CD8-positive, alpha-beta memory T cell (primary cell): ENCODE results near the gene THOP1. TPM values are rescaled to one million over a fixed set of nuclear protein-coding genes. Genes with fewer than 3 reads are reported as not detected.

Experiments
- CTCF ChIA-PET: fragments of 350-600 bp; sonication (Branson Sonifier 250); formaldehyde crosslinking; loops from one replicate; lab custom pipeline; 2021; ENCODE audit warnings: antibody characterized with exemption; lab: Charles Lee
- POLR2A ChIA-PET: fragments of 350-600 bp; sonication (Branson Sonifier 250); formaldehyde crosslinking; loops from one replicate; lab custom pipeline; 2021; ENCODE audit warnings: antibody characterized with exemption; lab: Charles Lee
- DNase-seq, 5 donors: peaks; one replicate each; pipeline versions ENCODE4 v3.0.0 to v3.0.0-alpha.2; 2020 to 2022; ENCODE audit warnings: mixed read lengths in 1 of 5
- H3K27ac ChIP-seq: one replicate; pipeline ENCODE4 v1.7.0; 2013; ENCODE audit warnings: low read depth, mild to moderate bottlenecking, low read length, moderate library complexity
- H3K27me3 ChIP-seq: 2 replicates; pipeline ENCODE4 v1.7.0; 2013; ENCODE audit warnings: low read length, mild to moderate bottlenecking; ENCODE audit not compliant: insufficient read depth, poor library complexity, severe bottlenecking
- H3K36me3 ChIP-seq: 2 replicates; pipeline ENCODE4 v1.7.0; 2013; ENCODE audit warnings: mild to moderate bottlenecking, low read length, moderate library complexity; ENCODE audit not compliant: insufficient read depth
- H3K4me1 ChIP-seq: 2 replicates; pipeline ENCODE4 v1.7.0; 2013; ENCODE audit warnings: mild to moderate bottlenecking, low read length, moderate library complexity; ENCODE audit not compliant: insufficient read depth
- H3K4me3 ChIP-seq: 2 replicates; pipeline ENCODE4 v1.7.0; 2013; ENCODE audit warnings: mild to moderate bottlenecking, low read length
- H3K9me3 ChIP-seq: 2 replicates; pipeline ENCODE4 v1.7.0; 2013; ENCODE audit warnings: mild to moderate bottlenecking, low read length
- H3K27ac Mint-ChIP-seq, 8 donors: one replicate each; pipeline ENCODE4 v1.8.0; 2020 to 2021; ENCODE audit warnings: mixed read lengths in 8 of 8, mild to moderate bottlenecking in 6 of 8, inconsistent platforms in 3 of 8, moderate library complexity in 3 of 8
- H3K27me3 Mint-ChIP-seq, 2 donors: one replicate each; pipeline ENCODE4 v1.8.0; 2020 to 2021; ENCODE audit warnings: mixed read lengths in 2 of 2, mild to moderate bottlenecking in 1 of 2, moderate library complexity in 1 of 2
- H3K36me3 Mint-ChIP-seq, 3 donors: one replicate each; pipeline ENCODE4 v1.8.0; 2020 to 2021; ENCODE audit warnings: mixed read lengths in 3 of 3, inconsistent platforms in 1 of 3, mild to moderate bottlenecking in 1 of 3
- H3K4me1 Mint-ChIP-seq, 3 donors: one replicate each; pipeline ENCODE4 v1.8.0; 2020 to 2021; ENCODE audit warnings: mixed read lengths in 3 of 3, inconsistent platforms in 1 of 3, mild to moderate bottlenecking in 1 of 3
- H3K4me3 Mint-ChIP-seq, 7 donors: one replicate each; pipeline ENCODE4 v1.8.0; 2020 to 2021; ENCODE audit warnings: mixed read lengths in 7 of 7, mild to moderate bottlenecking in 6 of 7, moderate library complexity in 4 of 7, inconsistent platforms in 2 of 7
- H3K9me3 Mint-ChIP-seq, 5 donors: one replicate each; pipeline ENCODE4 v1.8.0; 2020 to 2022; ENCODE audit warnings: mixed read lengths in 5 of 5, mild to moderate bottlenecking in 3 of 5, moderate library complexity in 2 of 5, inconsistent platforms in 1 of 5
- polyA plus RNA-seq: library from polyadenylated mRNA; unstranded; fragments of 300-500 nt; fragmentation: Illumina TruSeq; gene quantifications from one replicate; pipeline ENCODE4 v1.2.3, GENCODE V29; 2021
- total RNA-seq, 2 experiments: library from RNA; stranded (reverse); gene quantifications; one replicate each; pipeline ENCODE4 v1.2.3, GENCODE V29; 2021

THOP1 gene
- total and polyA plus RNA-seq, 3 experiments from 2014 or later: 40.2 to 178 (median 169) TPM

DNA sequence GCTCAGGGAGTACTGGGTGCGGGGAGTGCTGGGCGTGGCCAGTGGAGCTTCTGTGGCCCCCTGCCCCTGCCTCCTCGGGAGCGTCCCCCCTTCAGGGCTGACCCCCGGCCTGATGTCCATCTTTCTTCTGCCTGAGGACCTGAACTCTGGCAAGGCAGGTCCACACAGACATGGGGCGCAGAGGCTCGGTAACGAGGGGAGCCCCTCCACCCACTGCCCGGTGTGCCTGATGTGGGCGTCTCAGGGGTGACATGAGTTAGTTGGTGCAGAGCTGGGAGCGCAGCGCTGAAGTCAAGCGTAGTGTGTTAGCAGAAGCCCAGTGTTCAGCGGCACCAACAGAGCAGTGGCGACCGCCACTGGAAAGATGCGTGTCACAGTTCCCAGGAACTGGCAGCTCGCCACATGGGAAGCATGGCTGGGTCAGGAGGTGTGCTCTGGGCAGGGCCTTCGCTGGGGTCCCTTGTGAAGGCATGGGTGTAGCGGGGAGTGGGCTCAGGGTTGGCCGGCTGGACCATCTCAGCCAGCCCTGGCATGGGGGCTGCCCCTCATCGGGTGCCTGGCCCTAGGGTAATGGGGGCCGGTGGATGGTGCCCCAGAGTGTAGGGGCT is 11.5 kb downstream of the THOP1 start:
- H3K4me1 Mint-ChIP-seq: no peaks in the 10 kb centered on the region
- H3K27me3 Mint-ChIP-seq: no peaks in the 10 kb centered on the region
- no peak overlapping the region for H3K4me3 ChIP-seq
- H3K36me3 ChIP-seq: no peaks in the 10 kb centered on the region
- peaks cover 0 to 63% (median 0%) of the 10 kb centered on the region in 3 donors for H3K36me3 Mint-ChIP-seq
- H3K27ac Mint-ChIP-seq: no peak overlapping the region
- no peaks in the 10 kb centered on the region for H3K9me3 Mint-ChIP-seq
- H3K27ac ChIP-seq: no peak overlapping the region
- CTCF ChIA-PET: no interaction called here
- no peaks in the 10 kb centered on the region for H3K9me3 ChIP-seq
- no peak for DNase-seq
- H3K4me1 ChIP-seq: no peaks in the 10 kb centered on the region
- no peak overlapping the region for H3K4me3 Mint-ChIP-seq
- POLR2A ChIA-PET: no interaction called here
- H3K27me3 ChIP-seq: no peaks in the 10 kb centered on the region

DNA sequence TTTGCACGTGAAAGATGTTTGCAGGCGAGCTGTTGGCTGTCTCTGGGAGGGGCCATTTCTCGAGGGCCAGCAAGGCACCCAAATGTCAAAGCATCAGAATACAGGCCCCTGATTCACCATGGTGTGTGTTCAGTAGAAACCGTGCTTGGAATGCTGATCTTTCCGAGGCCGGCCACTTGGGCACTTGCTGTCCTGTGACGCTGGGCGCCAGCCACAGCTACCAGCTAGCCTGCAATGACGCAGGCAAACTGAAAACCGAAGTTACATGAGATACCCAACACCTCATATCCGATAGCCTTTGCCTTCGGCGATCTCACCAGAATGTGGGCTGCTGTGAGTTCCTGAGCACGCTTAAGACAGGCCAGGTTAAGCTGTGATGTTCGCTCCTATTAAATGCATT is 12.0 kb downstream of the THOP1 start:
- Histone ChIP-seq H3K9me3 (no peaks in the 10 kb centered on the region), H3K4me3 (no peak overlapping the region), H3K27ac (no peak overlapping the region), H3K36me3 (no peaks in the 10 kb centered on the region), H3K4me1 (no peaks in the 10 kb centered on the region), H3K27me3 (no peaks in the 10 kb centered on the region)
- H3K4me3 Mint-ChIP-seq: no peak overlapping the region
- ChIA-PET POLR2A (no interaction called here), CTCF (no interaction called here)
- peaks cover 0 to 61% (median 1%) of the 10 kb centered on the region in 3 donors for H3K36me3 Mint-ChIP-seq
- peak overlapping the region in 1 of 8 donors; percentile 10 for H3K27ac Mint-ChIP-seq
- no peaks in the 10 kb centered on the region for H3K27me3 Mint-ChIP-seq
- no peaks in the 10 kb centered on the region for H3K9me3 Mint-ChIP-seq
- DNase-seq: no peak
- no peaks in the 10 kb centered on the region for H3K4me1 Mint-ChIP-seq

DNA sequence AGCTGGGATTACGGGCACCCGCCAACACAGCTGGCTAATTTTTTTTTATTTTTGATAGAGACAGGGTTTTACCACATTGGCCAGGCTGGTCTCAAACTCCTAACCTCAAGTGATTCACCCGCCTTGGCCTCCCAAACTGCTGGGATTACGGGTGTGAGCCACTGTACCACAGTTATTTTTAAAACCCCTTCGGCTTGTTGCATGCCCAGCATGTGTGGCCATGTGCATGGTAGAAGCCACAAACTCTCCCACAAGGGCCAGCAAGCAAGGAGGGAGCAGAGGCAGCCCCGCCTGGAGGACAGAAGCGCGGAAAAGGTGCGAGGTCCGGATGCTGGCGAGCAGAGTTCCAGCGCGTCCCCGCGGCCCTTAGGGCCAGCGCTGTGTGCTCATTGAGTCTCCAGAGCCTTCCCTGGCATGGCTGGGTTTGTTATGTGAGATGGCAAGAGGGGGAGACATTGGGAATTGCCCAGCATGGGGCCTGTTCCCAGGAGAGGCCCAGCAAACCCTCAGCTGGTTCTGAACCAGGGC is 12.9 kb downstream of the THOP1 start:
- no peaks in the 10 kb centered on the region for H3K9me3 ChIP-seq
- no peak overlapping the region for H3K4me3 ChIP-seq
- peaks cover 0 to 2% of the 10 kb centered on the region in 2 donors for H3K27me3 Mint-ChIP-seq
- H3K27ac ChIP-seq: no peak overlapping the region
- no peaks in the 10 kb centered on the region for H3K4me1 ChIP-seq
- peaks cover 0 to 65% (median 6%) of the 10 kb centered on the region in 3 donors for H3K36me3 Mint-ChIP-seq
- ChIA-PET POLR2A (no interaction called here), CTCF (interaction anchor here (0.8 kb wide), 1 partner anchor 9 kb away, joined by 3 read pairs; no protein-coding TSS in a partner anchor)
- no peak overlapping the region for H3K27ac Mint-ChIP-seq
- H3K27me3 ChIP-seq: no peaks in the 10 kb centered on the region
- no peak for DNase-seq
- H3K4me3 Mint-ChIP-seq: no peak overlapping the region
- H3K4me1 Mint-ChIP-seq: peaks cover 0 to 5% (median 0%) of the 10 kb centered on the region in 3 donors
- no peaks in the 10 kb centered on the region for H3K36me3 ChIP-seq
- H3K9me3 Mint-ChIP-seq: no peaks in the 10 kb centered on the region

DNA sequence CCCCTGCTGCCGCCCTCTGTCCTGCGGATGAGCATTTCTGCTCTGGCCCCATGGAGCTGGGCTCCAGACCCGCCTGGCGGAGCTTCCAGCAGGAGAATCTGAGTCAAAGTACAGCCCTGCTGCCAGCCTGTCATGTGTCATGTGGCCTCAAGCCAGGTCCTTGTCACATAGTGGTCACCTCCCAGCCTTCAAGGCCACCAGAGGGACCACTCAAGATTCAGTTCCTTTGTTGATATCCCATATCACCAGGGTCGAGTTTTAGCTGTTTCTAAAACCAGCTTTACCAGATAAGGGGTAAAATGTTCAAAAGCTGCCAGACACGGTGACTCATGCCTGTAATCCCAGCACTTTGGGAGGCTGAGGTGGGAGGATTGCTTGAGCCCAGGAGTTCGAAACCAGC is 13.4 kb downstream of the THOP1 start:
- no peak overlapping the region for H3K4me3 Mint-ChIP-seq
- no peaks in the 10 kb centered on the region for H3K27me3 ChIP-seq
- peaks cover 0 to 64% (median 6%) of the 10 kb centered on the region in 3 donors for H3K36me3 Mint-ChIP-seq
- ChIA-PET CTCF (no interaction called here), POLR2A (no interaction called here)
- peaks cover 0 to 2% of the 10 kb centered on the region in 2 donors for H3K27me3 Mint-ChIP-seq
- H3K4me1 ChIP-seq: no peaks in the 10 kb centered on the region
- H3K9me3 ChIP-seq: no peaks in the 10 kb centered on the region
- H3K27ac Mint-ChIP-seq: no peak overlapping the region
- no peak for DNase-seq
- no peak overlapping the region for H3K4me3 ChIP-seq
- H3K9me3 Mint-ChIP-seq: no peaks in the 10 kb centered on the region
- no peak overlapping the region for H3K27ac ChIP-seq
- no peaks in the 10 kb centered on the region for H3K36me3 ChIP-seq
- H3K4me1 Mint-ChIP-seq: peaks cover 0 to 5% (median 0%) of the 10 kb centered on the region in 3 donors

DNA sequence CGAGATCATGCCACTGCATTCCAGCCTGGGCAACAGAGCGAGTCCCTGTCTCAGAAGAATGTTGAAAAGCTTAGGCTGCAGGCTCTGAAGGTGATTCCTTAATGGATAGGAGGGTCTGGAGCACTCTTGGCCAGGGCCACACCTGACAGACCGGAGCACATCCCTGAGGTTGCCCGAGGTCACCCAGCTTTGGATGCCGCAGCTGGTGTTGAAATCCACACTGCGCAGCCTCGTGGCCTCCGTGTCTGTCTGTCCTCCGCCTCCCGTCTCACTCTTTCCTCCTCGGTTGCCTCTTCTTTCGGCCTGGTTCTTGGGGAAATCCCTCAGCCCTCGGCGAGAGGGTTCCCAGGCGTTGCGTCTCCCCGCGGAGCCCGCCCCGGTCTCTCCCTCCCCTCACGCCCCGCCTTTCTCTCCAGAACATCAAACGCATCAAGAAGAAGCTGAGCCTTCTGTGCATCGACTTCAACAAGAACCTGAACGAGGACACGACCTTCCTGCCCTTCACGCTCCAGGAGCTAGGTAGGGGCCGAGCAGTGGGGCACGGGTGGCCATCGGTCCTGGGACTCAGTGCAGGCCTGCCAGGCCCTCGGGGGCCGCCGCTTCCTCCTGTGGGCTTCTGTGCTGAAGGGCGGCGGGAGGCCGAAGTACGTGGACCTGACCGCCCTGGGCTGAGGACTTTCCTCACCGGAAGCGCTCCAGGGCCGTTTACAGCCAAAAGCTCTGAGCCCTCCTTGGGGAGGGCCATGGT is 14.1 kb downstream of the THOP1 start:
- DNase-seq: no peak
- H3K4me3 Mint-ChIP-seq: no peak overlapping the region
- Histone ChIP-seq H3K27ac (no peak overlapping the region), H3K27me3 (no peaks in the 10 kb centered on the region), H3K9me3 (no peaks in the 10 kb centered on the region), H3K36me3 (no peaks in the 10 kb centered on the region), H3K4me1 (no peaks in the 10 kb centered on the region), H3K4me3 (no peak overlapping the region)
- ChIA-PET POLR2A (no interaction called here), CTCF (no interaction called here)
- peaks cover 0 to 2% of the 10 kb centered on the region in 2 donors for H3K27me3 Mint-ChIP-seq
- H3K9me3 Mint-ChIP-seq: no peaks in the 10 kb centered on the region
- H3K27ac Mint-ChIP-seq: no peak overlapping the region
- peaks cover 0 to 66% (median 6%) of the 10 kb centered on the region in 3 donors for H3K36me3 Mint-ChIP-seq
- H3K4me1 Mint-ChIP-seq: peaks cover 0 to 5% (median 0%) of the 10 kb centered on the region in 3 donors

DNA sequence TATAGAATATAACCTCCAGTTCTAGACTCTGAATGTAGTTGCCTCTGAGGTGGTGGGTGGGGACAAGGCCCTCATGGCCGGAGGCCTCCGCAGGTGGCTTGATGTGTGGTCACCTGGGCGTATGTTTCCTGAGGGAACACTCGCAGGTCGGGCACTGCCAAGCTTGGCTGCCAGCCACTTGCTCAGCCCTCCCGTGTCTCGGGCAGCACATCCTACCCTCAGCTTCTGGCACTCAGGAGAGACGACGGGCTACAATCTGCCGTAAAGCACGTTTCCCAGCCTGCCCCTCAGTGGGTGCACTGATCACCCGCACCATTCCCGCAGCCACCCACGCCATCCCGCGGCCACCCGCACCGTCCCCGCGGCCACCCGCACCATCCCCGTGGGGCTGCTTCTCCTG is 15.2 kb downstream of the THOP1 start:
- peaks cover 0 to 63% (median 6%) of the 10 kb centered on the region in 3 donors for H3K36me3 Mint-ChIP-seq
- no peaks in the 10 kb centered on the region for H3K4me1 ChIP-seq
- H3K4me1 Mint-ChIP-seq: peaks cover 0 to 5% (median 0%) of the 10 kb centered on the region in 3 donors
- DNase-seq: no peak
- H3K27ac ChIP-seq: no peak overlapping the region
- no peaks in the 10 kb centered on the region for H3K9me3 ChIP-seq
- peaks cover 0 to 2% of the 10 kb centered on the region in 2 donors for H3K27me3 Mint-ChIP-seq
- POLR2A ChIA-PET: no interaction called here
- no peak overlapping the region for H3K4me3 Mint-ChIP-seq
- CTCF ChIA-PET: no interaction called here
- no peaks in the 10 kb centered on the region for H3K27me3 ChIP-seq
- H3K4me3 ChIP-seq: no peak overlapping the region
- H3K36me3 ChIP-seq: no peaks in the 10 kb centered on the region
- no peaks in the 10 kb centered on the region for H3K9me3 Mint-ChIP-seq
- no peak overlapping the region for H3K27ac Mint-ChIP-seq

DNA sequence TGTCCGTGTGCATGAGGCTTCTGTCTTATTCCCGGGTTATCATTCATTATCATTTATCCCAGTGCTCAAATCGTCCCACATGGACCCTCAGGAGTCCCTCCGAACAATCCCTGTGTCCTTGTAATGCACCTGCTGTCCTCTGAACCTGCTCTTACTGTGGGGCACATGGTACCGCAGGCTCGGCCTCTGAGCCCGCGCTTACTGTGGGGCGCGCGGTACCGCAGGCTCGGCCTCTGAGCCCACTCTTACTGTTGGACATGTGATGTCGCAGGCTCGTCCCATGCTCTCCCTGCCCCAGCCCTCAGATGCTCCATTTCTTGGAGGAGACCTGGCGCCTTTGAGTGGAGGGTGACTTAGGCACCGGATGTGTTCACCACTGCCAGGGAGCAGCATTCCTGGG is 17.5 kb downstream of the THOP1 start:
- no peak overlapping the region for H3K4me3 ChIP-seq
- no peaks in the 10 kb centered on the region for H3K36me3 ChIP-seq
- no peaks in the 10 kb centered on the region for H3K27me3 ChIP-seq
- no peaks in the 10 kb centered on the region for H3K9me3 Mint-ChIP-seq
- H3K4me1 ChIP-seq: no peaks in the 10 kb centered on the region
- H3K4me1 Mint-ChIP-seq: peaks cover 0 to 5% (median 0%) of the 10 kb centered on the region in 3 donors
- no peak overlapping the region for H3K4me3 Mint-ChIP-seq
- H3K27me3 Mint-ChIP-seq: peaks cover 0 to 2% of the 10 kb centered on the region in 2 donors
- peaks cover 0 to 53% (median 6%) of the 10 kb centered on the region in 3 donors for H3K36me3 Mint-ChIP-seq
- DNase-seq: no peak
- CTCF ChIA-PET: interaction anchor here (2.3 kb wide), 1 partner anchor 17 kb away, joined by 11 read pairs; the partner anchor contains the start of gene ZNF554
- peak overlapping the region in 1 of 8 donors; percentile 19 for H3K27ac Mint-ChIP-seq
- POLR2A ChIA-PET: no interaction called here
- H3K9me3 ChIP-seq: no peaks in the 10 kb centered on the region
- no peak overlapping the region for H3K27ac ChIP-seq
